Retina (tissue), 1 donor: ENCODE results near the gene CCDC184.
"Not testable (repeated sequence)": the region's sequence is repeated elsewhere in the genome, so short reads cannot be mapped to it uniquely, and the experiment has no call there.

Source experiments
- DNase-seq: peaks from one replicate; pipeline ENCODE4 v3.0.0-alpha.2; 2016

Gene CCDC184

DNA sequence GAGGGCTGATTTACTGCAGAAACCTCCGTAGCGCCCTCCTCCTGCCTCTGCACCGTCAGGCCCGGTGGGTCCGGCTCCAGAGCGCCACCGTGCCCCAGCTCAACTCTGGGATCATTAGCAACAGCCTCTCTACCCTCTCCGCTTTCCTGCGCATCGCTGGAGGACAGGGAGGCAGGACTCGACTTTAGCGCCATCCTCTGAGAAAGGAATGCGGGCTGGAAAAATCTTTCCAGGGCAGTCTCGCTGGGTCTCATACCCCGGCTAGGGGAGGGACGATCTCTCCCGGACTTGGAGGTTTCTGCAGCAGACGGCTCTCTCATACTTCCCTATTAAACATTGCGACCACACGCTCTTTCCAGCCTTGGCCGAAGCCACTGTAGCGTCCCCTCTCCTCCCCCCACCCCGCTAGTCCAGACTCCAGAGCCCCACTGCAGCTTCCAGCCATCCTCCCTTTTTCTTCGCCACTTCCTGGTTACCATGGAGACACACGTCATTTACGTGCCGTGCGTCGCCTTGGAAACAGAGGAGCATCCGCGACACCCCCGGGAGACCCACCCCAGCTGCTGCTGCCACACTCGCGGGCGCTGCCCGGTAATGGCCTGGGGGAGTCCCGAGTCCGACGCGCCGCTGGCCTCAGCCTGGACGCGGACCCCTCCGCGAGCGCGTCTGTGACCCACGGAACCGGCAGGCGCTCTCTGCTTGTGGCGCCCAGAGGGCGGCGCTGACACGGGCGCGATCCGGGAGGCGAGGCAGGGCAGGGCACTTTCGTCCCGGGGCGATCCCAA, at the start of gene CCDC184:
Gene CCDC184 (plus strand): TSS at position 554 of the 785 bp plus-strand sequence. CDS start 479 bp downstream, outside the sequence.
- DNase-seq: peak; percentile 96

DNA sequence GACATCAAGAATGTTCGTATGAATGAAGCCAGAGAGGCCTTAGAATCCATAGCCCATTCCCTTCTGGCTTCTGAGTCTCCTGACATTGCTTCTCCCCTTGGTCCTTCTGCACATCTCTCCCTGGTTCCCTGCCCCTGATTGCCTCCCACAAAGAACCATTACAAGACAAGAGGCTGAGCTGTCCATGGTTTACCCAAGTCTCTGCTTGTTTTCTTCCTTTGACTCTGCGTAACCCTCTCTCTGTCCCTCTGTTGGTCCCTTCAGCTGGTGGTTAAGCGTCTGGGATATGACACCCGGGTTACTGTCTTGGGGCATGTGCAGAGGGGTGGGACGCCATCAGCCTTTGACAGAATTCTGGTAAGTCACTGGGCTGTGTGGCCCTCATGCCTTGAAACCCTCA, 48.4 kb upstream of the CCDC184 start:
- no peak for DNase-seq

DNA sequence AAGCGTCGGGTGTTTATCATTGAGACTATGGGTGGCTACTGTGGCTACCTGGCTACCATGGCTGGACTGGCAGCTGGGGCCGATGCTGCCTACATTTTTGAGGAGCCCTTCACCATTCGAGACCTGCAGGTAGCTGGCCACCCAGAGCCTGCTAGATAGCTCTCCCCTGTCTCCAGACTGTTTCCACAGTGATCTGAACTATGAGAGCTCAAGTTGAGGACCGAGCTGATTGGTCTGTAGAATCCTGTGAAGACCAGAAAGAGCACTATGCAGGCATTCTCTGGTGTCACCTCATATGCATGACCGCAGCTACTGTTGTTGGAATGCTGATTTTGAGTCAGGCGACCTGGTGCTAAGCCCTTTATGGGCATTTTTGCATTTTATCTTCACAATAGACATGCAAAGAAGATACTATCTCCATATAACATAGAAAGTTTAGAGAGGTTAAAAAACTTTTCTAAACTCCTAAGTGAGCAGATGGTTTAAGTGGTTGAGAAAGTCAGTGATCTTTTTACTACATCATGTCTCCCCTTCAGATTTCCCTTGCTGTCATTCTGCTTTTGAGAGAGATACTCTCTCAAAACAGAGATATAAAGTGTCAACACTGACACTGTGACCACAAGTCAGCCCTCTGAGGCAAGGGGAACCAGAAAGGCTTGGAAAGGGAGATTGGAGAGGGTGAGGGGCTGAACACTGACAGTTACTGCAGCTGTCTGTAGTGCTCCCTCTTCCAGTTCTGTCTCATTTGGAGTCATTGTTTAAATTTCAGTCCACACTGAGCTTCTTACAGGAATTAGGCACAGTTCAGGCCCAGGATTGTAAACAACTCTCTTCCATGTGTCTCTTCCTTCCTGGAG, 40.4 kb upstream of the CCDC184 start:
- no peak for DNase-seq

DNA sequence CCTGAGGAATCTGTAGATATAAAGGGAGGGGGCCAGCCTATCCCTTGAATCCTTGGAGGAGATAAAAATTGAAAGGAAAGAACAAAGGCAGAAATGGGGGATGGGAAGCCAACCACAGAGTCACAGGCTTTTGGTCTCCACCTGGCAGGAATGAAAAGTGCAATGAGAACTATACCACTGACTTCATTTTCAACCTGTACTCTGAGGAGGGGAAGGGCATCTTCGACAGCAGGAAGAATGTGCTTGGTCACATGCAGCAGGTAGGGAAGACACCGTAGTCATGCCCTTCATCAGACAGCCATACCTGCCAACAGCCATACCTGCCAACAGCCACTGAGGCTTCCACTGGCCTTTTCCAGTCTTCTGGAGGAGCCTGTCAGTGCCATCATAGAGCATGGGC, 39.5 kb upstream of the CCDC184 start:
- DNase-seq: no peak

DNA sequence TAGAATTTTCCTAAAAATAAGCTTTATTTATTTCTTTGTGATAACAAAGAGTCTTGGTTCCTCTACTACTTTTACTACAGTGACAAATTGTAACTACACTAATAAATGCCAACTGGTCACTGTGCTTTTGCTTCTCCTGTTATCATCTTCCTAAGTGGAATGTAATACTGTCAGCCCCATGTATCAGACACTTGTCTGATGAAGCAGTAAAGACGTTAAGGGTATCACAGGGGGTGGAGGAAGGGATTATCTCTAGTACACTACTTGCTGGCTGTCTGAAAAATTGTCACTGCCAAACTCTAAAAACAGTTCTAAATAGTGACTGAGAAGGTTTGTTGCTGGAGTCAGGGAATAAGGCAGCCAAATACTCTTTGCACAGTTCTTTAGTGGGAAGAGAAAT, 37.5 kb upstream of the CCDC184 start:
- DNase-seq: no peak

DNA sequence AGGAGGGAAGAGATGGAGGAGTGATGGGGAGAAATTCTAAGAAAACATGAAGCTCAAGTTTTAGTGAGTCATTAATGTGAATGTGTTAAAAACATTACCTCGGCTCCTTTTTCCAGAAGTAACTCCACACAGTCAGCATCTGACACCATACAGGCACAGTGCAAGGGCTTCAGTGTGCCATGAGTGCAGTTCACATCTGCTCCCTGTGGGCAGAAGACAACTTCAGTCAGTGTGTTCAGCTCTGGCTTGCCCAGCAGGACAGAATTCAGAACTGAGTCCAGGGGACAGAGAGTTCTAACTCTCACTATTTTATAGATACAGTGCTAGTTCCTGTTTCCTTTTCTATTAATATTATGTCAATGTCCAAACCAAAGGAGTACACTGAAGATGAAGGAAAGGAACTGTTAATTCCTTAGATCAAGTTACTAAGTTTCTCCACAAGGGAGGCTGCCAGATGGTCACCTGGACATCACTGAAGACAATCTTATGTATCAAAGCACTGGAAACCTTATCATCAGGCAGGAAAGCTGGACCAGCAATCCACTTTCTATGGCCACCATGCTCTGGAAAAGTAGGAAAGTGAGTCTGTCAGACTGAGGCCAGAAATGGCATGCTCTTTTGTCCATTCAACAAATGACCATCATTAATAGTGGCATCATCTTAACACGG, 32.2 kb upstream of the CCDC184 start:
- DNase-seq: no peak

DNA sequence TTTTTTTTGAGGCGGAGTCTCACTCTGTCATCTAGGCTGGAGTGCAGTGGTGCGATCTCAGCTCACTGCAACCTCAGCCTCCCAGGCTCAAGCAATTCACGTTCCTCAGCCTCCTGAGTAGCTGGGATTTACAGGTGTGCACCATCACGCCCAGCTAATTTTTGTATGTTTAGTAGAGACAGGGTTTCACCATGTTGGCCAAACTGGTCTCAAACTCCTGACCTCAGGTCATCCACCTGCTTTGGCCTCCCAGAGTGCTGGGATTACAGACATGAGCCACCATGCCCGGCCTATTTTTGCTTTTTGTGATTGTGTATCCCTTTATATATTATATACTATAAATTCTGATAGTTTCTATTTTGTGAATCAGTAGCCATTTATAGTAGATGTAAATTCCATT, 27.7 kb upstream of the CCDC184 start:
- not testable (repeated sequence) for DNase-seq

DNA sequence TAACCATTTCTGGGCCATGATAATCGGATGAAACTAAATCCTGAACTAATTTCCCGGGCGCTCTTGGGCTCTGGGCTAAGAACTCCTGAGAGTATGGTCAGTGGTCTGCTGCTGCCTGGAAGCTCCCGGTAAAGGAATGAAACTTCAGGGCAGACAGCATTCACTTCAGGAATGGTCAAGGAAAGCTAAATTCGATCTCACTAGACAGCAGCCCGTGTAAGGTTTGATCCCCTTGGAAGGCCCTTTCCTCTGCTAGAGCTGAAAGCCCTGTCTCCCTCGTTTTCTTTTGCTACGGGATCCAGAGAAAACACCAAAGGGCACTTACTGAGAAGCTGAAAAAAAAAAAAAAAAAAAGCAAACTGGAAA, 26.8 kb upstream of the CCDC184 start:
- DNase-seq: no peak

DNA sequence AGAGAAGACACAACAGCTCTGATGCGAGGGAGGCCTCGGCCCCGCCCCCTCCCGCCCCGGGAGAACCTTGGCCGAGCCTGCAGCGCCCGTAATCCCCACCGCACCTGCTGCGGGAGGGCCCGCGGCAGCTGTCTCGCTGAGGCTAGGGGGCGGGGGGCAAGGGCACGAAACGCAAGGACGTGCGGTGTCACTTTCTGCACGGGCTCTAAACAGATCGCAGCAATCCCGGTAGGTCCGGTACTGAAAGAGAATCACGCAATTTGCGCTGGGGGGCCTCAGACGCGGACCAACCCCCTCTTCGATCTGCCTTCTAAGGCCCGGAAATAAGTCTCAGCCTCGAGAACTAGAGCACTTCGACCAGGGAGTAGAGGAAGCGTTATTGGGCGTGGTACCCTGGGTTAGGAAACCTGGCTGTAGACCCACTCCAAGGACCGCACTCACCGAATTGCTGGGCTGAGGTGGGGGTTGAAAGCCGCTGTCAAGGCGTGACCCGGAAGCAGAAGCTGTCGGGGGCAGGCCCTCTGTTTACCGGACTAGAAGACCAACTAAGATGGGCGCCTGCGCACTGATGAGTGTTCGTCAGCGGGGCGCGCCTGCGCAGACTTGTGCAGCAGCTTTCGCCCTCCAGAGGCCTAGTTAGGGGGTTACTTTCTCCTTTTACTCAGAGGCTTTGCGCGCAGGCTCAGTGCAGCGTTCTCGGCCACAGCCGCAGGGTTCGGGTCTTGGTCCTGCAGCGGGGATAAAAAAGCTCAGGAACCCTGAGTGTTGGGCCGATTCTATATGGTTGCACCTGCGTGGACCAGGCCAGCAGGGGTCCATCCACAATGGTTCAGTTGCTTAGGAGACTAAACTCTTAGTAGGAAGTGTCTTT, 26.2 kb upstream of the CCDC184 start, which contains the start of gene ASB8:
Gene ASB8 (minus strand): TSS at position 498 of the 871 bp plus-strand sequence. CDS start 4,019 bp downstream, outside the sequence.
- DNase-seq: peak; percentile 98

DNA sequence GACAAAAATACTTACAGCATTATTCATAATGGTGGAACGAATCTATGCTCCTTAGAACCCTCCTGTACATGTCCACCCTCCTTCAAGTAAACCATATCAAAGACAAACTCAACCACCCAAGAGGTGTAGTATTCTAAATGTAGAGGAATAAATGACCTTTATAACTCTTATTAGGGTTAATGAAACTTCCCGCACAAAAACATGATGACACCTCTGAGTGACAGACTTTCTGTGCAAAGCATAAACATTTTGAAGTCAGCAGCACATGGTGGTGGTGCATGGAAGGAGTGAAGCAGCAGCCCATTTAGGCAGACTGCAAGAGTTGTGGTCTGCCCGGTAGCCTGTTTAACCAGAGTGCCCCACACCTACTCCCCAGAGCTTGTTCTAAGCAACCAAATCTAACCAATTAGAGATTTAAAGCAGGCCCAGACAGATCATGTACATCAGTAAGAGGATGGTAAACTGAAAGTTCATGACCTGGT, 25.5 kb upstream of the CCDC184 start:
- DNase-seq: no peak

DNA sequence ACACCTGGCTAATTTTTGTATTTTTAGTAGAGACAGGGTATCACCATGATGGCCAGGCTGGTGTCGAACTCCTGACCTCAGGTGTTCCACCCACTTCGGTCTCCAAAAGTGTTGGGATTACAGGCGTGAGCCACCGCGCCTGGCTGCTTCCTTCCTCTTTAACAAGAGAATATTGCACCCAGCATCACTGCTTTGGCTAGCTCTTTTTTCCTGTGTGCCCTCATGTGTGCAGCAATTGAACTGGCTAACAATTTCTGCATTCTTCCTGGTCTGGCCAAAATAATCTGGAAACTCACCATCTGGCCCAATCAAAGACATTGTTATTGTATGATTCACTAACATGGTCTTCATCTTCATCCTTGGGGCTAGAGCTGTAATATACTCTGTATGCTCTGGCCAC, 23.4 kb upstream of the CCDC184 start:
- no peak for DNase-seq

DNA sequence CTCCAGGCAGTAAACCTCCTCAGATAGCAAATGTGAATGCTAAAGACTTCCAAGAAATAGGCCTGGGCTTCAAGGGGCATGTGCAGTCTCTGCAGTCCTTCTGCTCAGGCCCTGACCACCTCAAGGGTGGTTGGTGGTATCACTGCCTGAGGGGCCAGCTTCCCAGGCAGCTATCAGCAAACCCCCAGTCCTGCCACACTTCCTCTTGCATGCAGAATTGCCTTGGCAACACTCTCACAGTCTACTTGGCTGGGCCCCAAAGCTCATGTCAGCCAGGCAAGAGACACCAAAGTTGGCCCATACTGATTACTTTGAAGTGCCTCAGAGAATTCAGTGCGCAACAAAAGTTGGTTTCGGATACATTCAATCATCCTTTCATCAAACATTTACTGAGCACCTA, 22.6 kb upstream of the CCDC184 start:
- DNase-seq: no peak

DNA sequence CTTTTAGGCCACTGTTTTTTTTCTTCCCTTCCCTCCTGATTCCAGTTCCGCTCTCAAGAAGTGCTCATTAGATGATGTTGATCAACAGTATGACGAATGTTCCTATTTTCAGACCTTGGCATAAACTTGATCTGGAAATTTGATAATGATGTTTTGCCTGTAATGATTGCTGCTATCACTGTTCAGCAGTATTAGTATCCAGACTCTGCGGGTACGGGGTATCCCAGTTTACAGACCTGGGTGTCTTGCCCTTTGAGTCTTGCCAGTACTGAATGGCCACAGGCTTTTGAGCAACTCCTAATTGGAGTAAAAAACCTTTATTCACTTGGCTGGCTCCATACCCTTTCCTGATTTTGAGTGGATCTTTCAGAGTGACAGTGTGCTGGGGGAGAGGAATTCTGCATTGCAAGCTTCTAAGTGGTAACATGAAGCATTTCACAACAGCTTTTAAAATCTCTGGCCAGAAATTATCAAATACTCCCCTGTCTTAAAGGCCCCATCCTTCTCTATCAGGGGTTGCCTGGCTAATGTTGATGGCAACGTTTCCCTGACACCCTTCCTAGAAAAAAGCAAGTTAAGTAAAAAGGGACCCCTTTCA, 20.2 kb upstream of the CCDC184 start:
- no peak for DNase-seq

DNA sequence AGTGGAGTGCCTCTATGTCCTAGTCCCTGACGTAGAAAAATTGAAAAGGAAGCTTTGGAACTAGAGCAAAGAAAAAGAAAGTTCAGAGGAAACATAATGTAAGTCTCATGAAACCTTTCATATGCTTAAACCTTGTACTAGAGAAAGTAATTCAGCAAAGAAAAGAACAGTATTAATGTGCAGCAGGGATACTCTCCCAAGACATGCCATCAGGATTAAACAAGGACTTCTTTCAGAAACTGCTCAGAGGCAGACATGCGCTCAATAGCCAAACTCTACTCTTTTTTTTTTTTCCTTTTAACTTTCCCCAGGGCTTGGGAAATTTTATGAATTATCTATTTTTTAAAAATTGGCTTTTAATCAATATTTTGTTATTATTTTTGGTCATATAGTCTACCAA, 19.0 kb upstream of the CCDC184 start:
- DNase-seq: no peak

DNA sequence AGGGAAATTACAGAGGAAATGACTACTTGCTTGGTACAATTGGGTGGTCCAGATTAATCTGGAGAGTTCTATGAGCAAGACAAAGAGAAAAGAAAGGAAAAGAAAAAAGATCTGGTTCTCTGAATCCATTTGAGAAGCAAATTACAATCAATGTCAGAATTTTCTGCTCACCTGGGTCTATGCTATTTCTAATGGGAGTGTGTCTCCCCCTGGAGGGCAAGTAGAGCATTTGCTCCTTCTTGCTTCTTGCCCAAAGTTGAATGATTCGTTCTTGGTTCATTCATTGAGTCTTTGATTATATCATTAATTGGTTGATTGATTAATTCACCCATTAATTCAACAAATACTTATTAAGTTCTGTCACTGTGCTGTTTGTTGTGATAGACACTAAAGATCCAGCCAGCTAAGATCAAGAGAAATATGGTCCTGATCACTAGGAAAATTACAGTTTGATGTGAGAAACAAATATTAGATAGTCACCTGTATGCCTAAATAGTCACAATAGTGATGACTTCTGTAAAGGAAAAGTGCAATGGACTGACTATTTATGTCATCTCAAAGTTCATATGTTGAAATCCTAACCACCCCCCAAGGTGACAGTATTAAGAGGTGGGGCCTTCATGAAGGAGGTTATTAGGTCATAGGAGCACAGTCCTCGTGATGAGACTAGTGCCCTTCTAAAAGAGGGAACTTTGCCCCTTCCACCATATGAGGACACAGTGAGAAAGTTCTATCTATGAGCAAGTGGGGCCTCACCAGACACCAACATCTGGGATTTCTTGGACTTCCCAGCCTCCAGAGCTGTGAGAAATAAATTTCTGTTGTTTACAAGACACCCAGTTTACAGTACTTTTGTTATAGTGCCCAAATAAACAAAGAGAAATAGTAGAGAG, 18.1 kb upstream of the CCDC184 start:
- DNase-seq: peak; percentile 35

DNA sequence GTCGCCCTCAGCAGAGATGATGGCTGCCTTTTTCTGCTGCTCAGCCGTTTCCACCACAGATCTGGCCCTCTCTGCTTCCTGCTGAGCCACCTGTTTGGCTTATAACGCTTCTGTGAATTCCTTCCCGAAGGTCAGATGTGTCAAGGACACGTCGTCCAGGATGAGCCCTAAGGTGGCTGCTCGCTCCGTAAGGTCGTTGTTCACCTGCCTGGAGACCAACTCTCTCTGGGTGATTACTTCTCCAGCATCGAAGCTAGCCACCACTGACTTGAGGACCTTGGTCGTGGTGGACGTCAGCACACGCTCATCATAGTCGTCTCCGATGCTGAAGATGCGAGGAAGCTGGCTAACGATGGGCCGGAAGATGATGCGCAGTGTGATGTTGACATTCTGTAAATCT, 14.4 kb upstream of the CCDC184 start:
- no peak for DNase-seq

DNA sequence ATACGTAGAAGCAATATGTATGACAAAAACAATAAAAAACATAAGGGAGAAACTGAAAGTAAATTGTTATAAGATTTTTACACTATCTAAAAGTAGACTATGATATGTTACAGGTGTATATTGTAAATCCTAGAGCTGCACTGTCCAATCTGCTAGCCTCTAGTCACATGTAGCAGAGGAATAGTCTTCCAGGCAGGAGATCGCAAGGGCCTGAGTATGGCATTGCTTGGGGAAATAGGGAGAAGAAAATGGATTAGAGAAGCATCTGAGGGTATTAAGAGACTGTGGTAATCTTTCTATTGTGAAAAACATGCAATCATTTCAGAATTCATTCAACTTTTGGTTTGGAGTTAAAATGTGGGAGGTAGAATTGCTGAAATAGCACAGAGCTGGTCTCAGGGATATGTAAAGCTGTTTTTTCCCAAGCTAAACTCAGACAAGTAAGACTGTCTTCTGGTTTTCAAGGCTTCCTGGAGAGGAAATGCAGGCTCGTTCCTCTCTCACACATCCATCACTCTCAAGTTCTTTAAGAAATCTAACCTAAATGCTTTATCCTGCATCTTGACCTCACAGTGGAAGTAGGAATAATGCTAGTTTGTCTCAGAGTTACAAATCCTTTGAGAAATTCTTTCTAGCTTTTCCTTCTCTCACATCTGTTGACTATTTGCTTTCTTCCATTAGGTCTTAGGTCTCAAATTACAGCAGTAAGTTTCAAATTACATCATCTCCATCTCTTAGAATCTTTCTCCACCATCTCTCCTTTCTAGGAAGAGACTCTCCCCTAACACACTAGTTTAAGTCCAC, 7.6 kb upstream of the CCDC184 start:
- no peak for DNase-seq

DNA sequence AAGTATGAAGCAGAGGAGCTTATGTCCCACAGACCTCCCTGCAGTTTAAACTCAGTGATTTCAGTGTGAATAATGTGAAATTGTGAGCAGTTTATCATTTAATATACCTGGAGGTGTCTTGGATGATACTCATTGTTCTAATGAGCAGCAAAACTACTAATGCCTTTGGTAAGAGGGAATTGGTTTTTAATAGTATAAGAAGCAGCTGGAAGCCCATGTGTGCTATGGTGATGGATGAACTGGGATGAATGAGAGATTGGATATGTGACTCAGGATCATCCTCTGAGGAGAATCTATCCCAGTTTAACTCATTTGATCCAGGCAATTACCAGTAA, 7.1 kb upstream of the CCDC184 start:
- DNase-seq: no peak

DNA sequence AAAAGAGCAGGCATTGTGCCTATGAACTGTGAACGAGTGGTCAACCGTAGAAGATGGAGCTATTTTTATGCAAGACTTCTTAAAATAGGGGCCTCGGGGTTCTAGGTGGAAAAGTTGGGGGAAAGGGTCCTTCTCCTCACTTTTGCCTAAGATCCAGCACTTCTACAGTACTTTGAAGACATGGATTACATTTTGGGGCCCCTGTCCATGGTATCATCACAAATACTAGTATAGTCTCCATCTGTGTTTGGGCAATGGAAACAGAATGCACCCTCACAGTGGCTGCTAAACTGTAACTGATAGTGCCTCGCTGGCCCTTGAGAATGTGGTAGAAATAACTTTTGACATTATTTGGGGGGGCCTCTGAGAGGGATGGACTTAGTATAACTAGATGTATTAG, 5.5 kb upstream of the CCDC184 start:
- no peak for DNase-seq

DNA sequence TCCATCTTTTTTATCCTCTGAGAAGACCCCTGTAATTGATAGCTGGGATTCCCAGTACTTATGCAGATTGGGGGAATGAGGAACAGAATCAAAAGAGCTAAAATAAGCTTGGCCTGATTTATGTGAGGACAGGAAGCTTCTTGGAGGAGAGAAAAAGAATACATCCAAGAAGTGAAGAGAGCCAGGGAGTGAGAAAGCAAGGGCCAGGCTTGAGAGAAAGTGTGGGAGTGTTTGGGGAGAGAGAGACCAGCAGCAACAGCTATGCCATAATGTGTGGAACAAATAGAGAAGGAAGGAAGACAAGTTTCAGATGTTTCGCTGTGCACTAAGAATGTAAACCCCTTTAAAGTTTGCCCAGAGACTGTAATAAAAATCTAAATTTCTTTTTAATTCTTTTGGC, 4.0 kb upstream of the CCDC184 start:
- no peak for DNase-seq
